CD4-positive, alpha-beta T cell treated with Interferon gamma for 1 hour (primary cell): ENCODE data around the gene CD84.
"Not testable (repeated sequence)": the region's sequence is repeated elsewhere in the genome, so short reads cannot be mapped to it uniquely, and the experiment has no call there.

Experiments used
- DNase-seq: peaks from one replicate; pipeline ENCODE4 v3.0.0-alpha.2; 2020

The CD84 gene

GRCh38 chr1:160567858-160568682 is 11.2 kb downstream of the CD84 start:
- peak; percentile 58 for DNase-seq

GRCh38 chr1:160567341-160567740 is 12.0 kb downstream of the CD84 start:
- DNase-seq = no peak

GRCh38 chr1:160565564-160565963 is 13.7 kb downstream of the CD84 start:
- DNase-seq = no peak

- DNase-seq = not testable (repeated sequence)
Measured at GRCh38 chr1:160563230-160563629, 16.1 kb downstream of the CD84 start.

GRCh38 chr1:160562745-160563144 is 16.6 kb downstream of the CD84 start:
- not testable (repeated sequence) for DNase-seq

GRCh38 chr1:160560806-160561205 is 18.5 kb downstream of the CD84 start:
- DNase-seq = no peak

- DNase-seq = no peak
Measured at GRCh38 chr1:160560045-160560705, 19.1 kb downstream of the CD84 start.

- DNase-seq = not testable (repeated sequence)
Measured at GRCh38 chr1:160559437-160559836, 19.9 kb downstream of the CD84 start.

GRCh38 chr1:160558660-160559380 is 20.5 kb downstream of the CD84 start:
- no peak for DNase-seq

- DNase-seq = no peak
Measured at GRCh38 chr1:160553778-160554177, 25.5 kb downstream of the CD84 start.

- no peak for DNase-seq
Measured at GRCh38 chr1:160552425-160552824, 26.9 kb downstream of the CD84 start.

GRCh38 chr1:160550572-160551034 is 28.7 kb downstream of the CD84 start:
- DNase-seq = peak; percentile 45

- DNase-seq = no peak
Measured at GRCh38 chr1:160549665-160550006, 29.7 kb downstream of the CD84 start.

GRCh38 chr1:160548960-160549664 is 30.2 kb downstream of the CD84 start:
- DNase-seq = peak; percentile 19

- DNase-seq = no peak
Measured at GRCh38 chr1:160548183-160548582, 31.1 kb downstream of the CD84 start.

GRCh38 chr1:160547422-160547821 is 31.9 kb downstream of the CD84 start:
- DNase-seq = no peak

- DNase-seq = peak; percentile 31
Measured at GRCh38 chr1:160546942-160547341, 32.4 kb downstream of the CD84 start.

- no peak for DNase-seq
Measured at GRCh38 chr1:160544647-160545046, 34.6 kb downstream of the CD84 start.

GRCh38 chr1:160542303-160542945 is 36.9 kb downstream of the CD84 start:
- DNase-seq = no peak

- no peak for DNase-seq
Measured at GRCh38 chr1:160541622-160542302, 37.5 kb downstream of the CD84 start.

GRCh38 chr1:160540859-160541233 is 38.5 kb downstream of the CD84 start:
- no peak for DNase-seq
